Inflammatory macrophage (primary cell): ENCODE results near the gene OPN1MW.
"Not testable (repeated sequence)": the region's sequence is repeated elsewhere in the genome, so short reads cannot be mapped to it uniquely, and the experiment has no call there.

Experiments used
- DNase-seq, 2 donors: peaks; one replicate each; pipeline ENCODE4 v3.0.0-alpha.2; 2020 to 2022
- total RNA-seq, 18 experiments: gene quantifications; one replicate each; lab custom pipeline; 2026; ENCODE audit warnings: mixed read lengths in 6 of 18, inconsistent platforms in 2 of 18; lab: John Stamatoyannopoulos, UW

Gene OPN1MW
- 0 reads per million in 18 experiments for total RNA-seq

- DNase-seq: not testable (repeated sequence)
These were observed at the start of gene OPN1MW for GRCh38 chrX:154182296-154182695. Gene OPN1MW, plus strand, starts transcription at chrX:154182596. Its CDS starts 82 bp downstream, at chrX:154182678.

GRCh38 chrX:154135458-154136229 lies 46.8 kb upstream of the OPN1MW start:
- DNase-seq: no peak

GRCh38 chrX:154136627-154137161 lies 45.7 kb upstream of the OPN1MW start:
- peak; percentile 23 to 55 for DNase-seq

- DNase-seq: no peak
These were observed 43.5 kb upstream of the OPN1MW start for GRCh38 chrX:154138857-154139256.

GRCh38 chrX:154140206-154140605 lies 42.2 kb upstream of the OPN1MW start:
- DNase-seq: no peak

- DNase-seq: no peak
These were observed 41.7 kb upstream of the OPN1MW start for GRCh38 chrX:154140742-154141141.

GRCh38 chrX:154142386-154142785 lies 40.0 kb upstream of the OPN1MW start:
- DNase-seq: no peak

- DNase-seq: no peak
These were observed 39.2 kb upstream of the OPN1MW start for GRCh38 chrX:154142950-154143745.

- not testable (repeated sequence) for DNase-seq
These were observed 38.4 kb upstream of the OPN1MW start, which contains the start of gene OPN1LW for GRCh38 chrX:154144010-154144409. Gene OPN1LW, plus strand, starts transcription at chrX:154144243. Its CDS starts 41 bp downstream, at chrX:154144284.

GRCh38 chrX:154151030-154151429 lies 31.4 kb upstream of the OPN1MW start:
- DNase-seq: not testable (repeated sequence)

- DNase-seq: not testable (repeated sequence)
These were observed 26.2 kb upstream of the OPN1MW start for GRCh38 chrX:154156221-154156620.

- not testable (repeated sequence) for DNase-seq
These were observed 25.2 kb upstream of the OPN1MW start for GRCh38 chrX:154157207-154157606.

GRCh38 chrX:154159345-154159744 lies 23.1 kb upstream of the OPN1MW start:
- DNase-seq: not testable (repeated sequence)

GRCh38 chrX:154164902-154165301 lies 17.5 kb upstream of the OPN1MW start:
- not testable (repeated sequence) for DNase-seq

- DNase-seq: not testable (repeated sequence)
These were observed 14.0 kb upstream of the OPN1MW start for GRCh38 chrX:154168384-154168783.

GRCh38 chrX:154172535-154172943 lies 9.9 kb upstream of the OPN1MW start:
- DNase-seq: not testable (repeated sequence)

GRCh38 chrX:154174356-154174755 lies 8.0 kb upstream of the OPN1MW start:
- DNase-seq: not testable (repeated sequence)

GRCh38 chrX:154183794-154184193 lies 1.4 kb downstream of the OPN1MW start:
- DNase-seq: not testable (repeated sequence)

GRCh38 chrX:154192846-154193245 lies 10.4 kb downstream of the OPN1MW start:
- DNase-seq: not testable (repeated sequence)

- not testable (repeated sequence) for DNase-seq
These were observed 11.9 kb downstream of the OPN1MW start for GRCh38 chrX:154194316-154194715.

GRCh38 chrX:154196466-154196865 lies 14.1 kb downstream of the OPN1MW start:
- DNase-seq: not testable (repeated sequence)

- not testable (repeated sequence) for DNase-seq
These were observed 27.4 kb downstream of the OPN1MW start for GRCh38 chrX:154209670-154210418.
